GM20431 (cell line): ENCODE data around the gene PRKACG.
"Not testable (repeated sequence)": the region's sequence is repeated elsewhere in the genome, so short reads cannot be mapped to it uniquely, and the experiment has no call there.

Source experiments
- in situ Hi-C: fragments of 300-500 bp; cut with MseI, MboI; formaldehyde crosslinking; loops from one replicate; pipeline ENCODE4 v1.15.0; 2020; ENCODE audit warnings: low sequenced_read_pairs; ENCODE audit not compliant: unreplicated experiment

PRKACG gene

GRCh38 chr9:68995776-68996175, 18.1 kb downstream of the PRKACG start:
- in situ Hi-C loops = no loop called here

GRCh38 chr9:68991457-68991856, 22.5 kb downstream of the PRKACG start:
- in situ Hi-C loops = no loop called here

GRCh38 chr9:68986949-68987348, 27.0 kb downstream of the PRKACG start:
- in situ Hi-C loops = not testable (repeated sequence)

GRCh38 chr9:68983522-68984424, 30.1 kb downstream of the PRKACG start:
- in situ Hi-C loops = no loop called here

- in situ Hi-C loops = no loop called here
Observed at GRCh38 chr9:68983008-68983411, 30.9 kb downstream of the PRKACG start.

GRCh38 chr9:68981789-68982188, 32.1 kb downstream of the PRKACG start:
- in situ Hi-C loops = no loop called here

- in situ Hi-C loops = no loop called here
Observed at GRCh38 chr9:68980341-68980914, 33.5 kb downstream of the PRKACG start.

GRCh38 chr9:68979538-68980314, 34.2 kb downstream of the PRKACG start:
- in situ Hi-C loops = no loop called here

- in situ Hi-C loops = no loop called here
Observed at GRCh38 chr9:68978501-68978900, 35.4 kb downstream of the PRKACG start.

GRCh38 chr9:68978066-68978465, 35.8 kb downstream of the PRKACG start:
- in situ Hi-C loops = no loop called here

GRCh38 chr9:68975365-68976043, 38.4 kb downstream of the PRKACG start:
- in situ Hi-C loops = no loop called here

GRCh38 chr9:68974901-68975300, 39.0 kb downstream of the PRKACG start:
- in situ Hi-C loops = no loop called here

- in situ Hi-C loops = no loop called here
Observed at GRCh38 chr9:68974431-68974830, 39.5 kb downstream of the PRKACG start.

- in situ Hi-C loops = no loop called here
Observed at GRCh38 chr9:68973619-68974018, 40.3 kb downstream of the PRKACG start.

- in situ Hi-C loops = no loop called here
Observed at GRCh38 chr9:68970151-68970550, 43.8 kb downstream of the PRKACG start.

GRCh38 chr9:68969538-68969937, 44.4 kb downstream of the PRKACG start:
- in situ Hi-C loops = no loop called here

- in situ Hi-C loops = no loop called here
Observed at GRCh38 chr9:68967800-68968199, 46.1 kb downstream of the PRKACG start.

- in situ Hi-C loops = no loop called here
Observed at GRCh38 chr9:68966496-68966944, 47.4 kb downstream of the PRKACG start.

- in situ Hi-C loops = no loop called here
Observed at GRCh38 chr9:68964765-68965164, 49.1 kb downstream of the PRKACG start.

- in situ Hi-C loops = no loop called here
Observed at GRCh38 chr9:68964102-68964541, 49.8 kb downstream of the PRKACG start.
